T-helper 17 cell (primary cell): ENCODE results near the gene TMEM30A. TPM values are rescaled to one million over a fixed set of nuclear protein-coding genes. Genes with fewer than 3 reads are reported as not detected.

ENCODE experiments used
- ATAC-seq: fragments of 150-1000 bp; cut with Tn5 transposase; 2 replicates; pipeline ENCODE4 v1.10.0; 2021; ENCODE audit warnings: mild to moderate bottlenecking, moderate library complexity
- DNase-seq, 3 donors: peaks; one replicate each; pipeline versions ENCODE4 v3.0.0 to v3.0.0-alpha.2; 2020 to 2021
- H3K9me3 ChIP-seq: one replicate; pipeline ENCODE4 v1.7.0; 2013; ENCODE audit warnings: low read length, mild to moderate bottlenecking; ENCODE audit not compliant: control insufficient read depth, poor library complexity, severe bottlenecking
- H3K27ac Mint-ChIP-seq: one replicate; pipeline ENCODE4 v1.8.0; 2022; ENCODE audit warnings: mild to moderate bottlenecking, moderate library complexity, mixed read lengths
- H3K27me3 Mint-ChIP-seq: one replicate; pipeline ENCODE4 v1.8.0; 2022; ENCODE audit warnings: mixed read lengths
- H3K36me3 Mint-ChIP-seq: one replicate; pipeline ENCODE4 v1.8.0; 2022; ENCODE audit warnings: low read depth, mixed read lengths
- H3K4me1 Mint-ChIP-seq: one replicate; pipeline ENCODE4 v1.8.0; 2022; ENCODE audit warnings: mild to moderate bottlenecking, mixed read lengths
- H3K4me3 Mint-ChIP-seq: one replicate; pipeline ENCODE4 v1.8.0; 2022; ENCODE audit warnings: mild to moderate bottlenecking, moderate library complexity, mixed read lengths
- total RNA-seq, 4 donors: library from RNA in 2 of 4; stranded (reverse) in 2 of 4; gene quantifications; one replicate each; pipeline ENCODE4 v1.2.3 and lab custom pipeline; 2022 to 2026

The TMEM30A gene
- total RNA-seq, 2 donors from 2014 or later, result 36.5 to 43.6 TPM

DNA sequence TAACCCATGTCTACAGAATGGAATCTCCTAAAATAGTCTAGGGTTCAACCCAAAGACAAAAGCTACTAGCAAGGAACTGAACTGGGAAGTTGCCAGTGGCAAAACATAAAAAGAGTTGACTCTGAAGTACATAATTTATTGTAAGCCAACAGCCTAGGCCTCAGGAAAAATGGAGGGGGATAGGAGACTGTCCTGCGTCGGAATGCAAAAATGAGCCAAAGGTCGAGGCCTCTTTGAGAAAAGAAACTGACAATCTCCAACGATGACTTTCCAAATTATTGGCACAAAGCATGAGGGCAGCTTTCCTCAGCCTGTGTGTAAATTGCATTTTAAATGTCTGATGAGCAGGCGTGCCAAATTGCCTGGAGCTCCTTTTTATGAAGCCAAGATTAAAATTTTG lies 80.9 kb downstream of the TMEM30A start:
- Mint-ChIP-seq H3K4me1 (peaks cover 43% of the 10 kb centered on the region), H3K4me3 (no peak overlapping the region)

More for the DNA sequence above, 80.9 kb downstream of the TMEM30A start:
- Mint-ChIP-seq H3K27me3 (peaks cover 90% of the 10 kb centered on the region), H3K36me3 (peaks cover 10% of the 10 kb centered on the region), H3K27ac (no peak overlapping the region)
- ATAC-seq (no peak), DNase-seq (no peak)
- no peaks in the 10 kb centered on the region for H3K9me3 ChIP-seq

Other genes starting within 250 kb of the TMEM30A start
- gene COL12A1, start 78.7 kb downstream of the TMEM30A start, total RNA-seq, result under 1 TPM in 1 of 2 donors, not detected in 1; 0.08 TPM
- 100 to 1,000 TPM; 189 to 214 TPM for gene COX7A2, start 41.0 kb downstream of the TMEM30A start, total RNA-seq
- under 1 TPM; 0.07 to 0.08 TPM for gene FILIP1, start 209.0 kb upstream of the TMEM30A start, total RNA-seq